H1 (cell line): ENCODE data around the gene HSD17B2.

Experiments used
- CTBP2 ChIP-seq: IDR thresholded peaks from 2 replicates; pipeline ENCODE4 v1.7.0; 2011; ENCODE audit warnings: borderline replicate concordance, mild to moderate bottlenecking, moderate library complexity, mixed read lengths, low read length; ENCODE audit not compliant: insufficient read depth, insufficient read length
- EGR1 ChIP-seq: IDR thresholded peaks from 2 replicates; pipeline ENCODE4 v1.6.1; 2011; ENCODE audit warnings: low read depth, low read length, borderline replicate concordance
- MAFK ChIP-seq: IDR thresholded peaks from 2 replicates; pipeline ENCODE4 v1.6.1; 2012; ENCODE audit warnings: low read depth, mild to moderate bottlenecking, improper control_type of control experiment, low read length
- POLR2AphosphoS5 ChIP-seq: IDR thresholded peaks from 2 replicates; pipeline ENCODE4 v1.6.1; 2011; ENCODE audit warnings: low read depth, low read length
- RXRA ChIP-seq: IDR thresholded peaks from 2 replicates; pipeline ENCODE4 v1.6.1; 2011; ENCODE audit warnings: low read depth, mild to moderate bottlenecking, low read length, moderate library complexity; ENCODE audit not compliant: insufficient read depth
- SRF ChIP-seq: IDR thresholded peaks from 2 replicates; pipeline ENCODE4 v1.6.1; 2011; ENCODE audit warnings: mild to moderate bottlenecking, low read depth, low read length, moderate library complexity
- TEAD4 ChIP-seq: IDR thresholded peaks from 2 replicates; pipeline ENCODE4 v1.6.1; 2012; ENCODE audit warnings: low read depth, low read length, inconsistent platforms, mixed read lengths
- TF ChIP-seq, protein P1 (sequence below), 3 experiments: IDR thresholded peaks; 1 replicate in 2 of 3; 2 replicates in 1 of 3; pipeline versions ENCODE4 v1.5.1 to v1.6.1; 2011; ENCODE audit warnings: low read length in 3 of 3, mild to moderate bottlenecking in 3 of 3, inconsistent platforms in 2 of 3, low read depth in 1 of 3, moderate library complexity in 1 of 3; ENCODE audit not compliant: insufficient read depth in 1 of 3; ENCODE audit errors: control extremely low read depth in 1 of 3

DNA sequence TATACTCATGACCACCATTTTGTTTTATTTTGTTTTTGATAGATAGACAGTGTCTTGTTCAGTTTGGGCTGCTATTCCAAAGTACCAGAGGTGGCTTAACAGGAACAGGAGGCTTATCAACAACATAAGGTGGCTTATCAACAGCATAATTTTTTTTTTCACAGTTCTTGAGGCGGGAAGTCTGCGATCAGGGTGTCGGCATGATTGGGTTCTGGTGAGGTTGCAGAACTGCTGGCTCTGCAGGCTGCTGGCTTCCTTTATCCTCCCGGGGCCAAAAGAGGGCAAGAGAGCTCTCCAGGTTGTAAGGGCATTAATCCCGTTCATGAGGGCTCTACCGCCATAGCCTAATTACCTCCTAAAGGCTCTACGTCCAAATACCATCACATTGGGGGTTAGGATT lies 11.8 kb upstream of the HSD17B2 start:
- TF ChIP-seq, protein P1, sequence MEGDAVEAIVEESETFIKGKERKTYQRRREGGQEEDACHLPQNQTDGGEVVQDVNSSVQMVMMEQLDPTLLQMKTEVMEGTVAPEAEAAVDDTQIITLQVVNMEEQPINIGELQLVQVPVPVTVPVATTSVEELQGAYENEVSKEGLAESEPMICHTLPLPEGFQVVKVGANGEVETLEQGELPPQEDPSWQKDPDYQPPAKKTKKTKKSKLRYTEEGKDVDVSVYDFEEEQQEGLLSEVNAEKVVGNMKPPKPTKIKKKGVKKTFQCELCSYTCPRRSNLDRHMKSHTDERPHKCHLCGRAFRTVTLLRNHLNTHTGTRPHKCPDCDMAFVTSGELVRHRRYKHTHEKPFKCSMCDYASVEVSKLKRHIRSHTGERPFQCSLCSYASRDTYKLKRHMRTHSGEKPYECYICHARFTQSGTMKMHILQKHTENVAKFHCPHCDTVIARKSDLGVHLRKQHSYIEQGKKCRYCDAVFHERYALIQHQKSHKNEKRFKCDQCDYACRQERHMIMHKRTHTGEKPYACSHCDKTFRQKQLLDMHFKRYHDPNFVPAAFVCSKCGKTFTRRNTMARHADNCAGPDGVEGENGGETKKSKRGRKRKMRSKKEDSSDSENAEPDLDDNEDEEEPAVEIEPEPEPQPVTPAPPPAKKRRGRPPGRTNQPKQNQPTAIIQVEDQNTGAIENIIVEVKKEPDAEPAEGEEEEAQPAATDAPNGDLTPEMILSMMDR (IDR thresholded peaks at IDR 0.05; ENCODE audit: control extremely low read depth in 1 of 3, insufficient read depth in 1 of 3, low read depth in 1 of 3, low read length in 3 of 3) = no peak
- TF ChIP-seq TEAD4 = no peak
- no peak for TF ChIP-seq EGR1
- no peak for TF ChIP-seq RXRA
- TF ChIP-seq POLR2AphosphoS5 = no peak
- TF ChIP-seq CTBP2 = no peak
- TF ChIP-seq SRF = no peak
- no peak for TF ChIP-seq MAFK
